GM19324 (cell line): ENCODE results near the gene ZBTB33.
A peak's percentile ranks its signal among the peaks of the same experiment; 100 is the strongest.

ENCODE experiments used
- ATAC-seq: cut with Tn5 transposase; IDR thresholded peaks from one replicate; pipeline ENCODE4 v1.9.1; 2021; ENCODE audit warnings: mild to moderate bottlenecking, moderate library complexity; ENCODE audit not compliant: unreplicated experiment, low FRiP score

ZBTB33 gene

DNA sequence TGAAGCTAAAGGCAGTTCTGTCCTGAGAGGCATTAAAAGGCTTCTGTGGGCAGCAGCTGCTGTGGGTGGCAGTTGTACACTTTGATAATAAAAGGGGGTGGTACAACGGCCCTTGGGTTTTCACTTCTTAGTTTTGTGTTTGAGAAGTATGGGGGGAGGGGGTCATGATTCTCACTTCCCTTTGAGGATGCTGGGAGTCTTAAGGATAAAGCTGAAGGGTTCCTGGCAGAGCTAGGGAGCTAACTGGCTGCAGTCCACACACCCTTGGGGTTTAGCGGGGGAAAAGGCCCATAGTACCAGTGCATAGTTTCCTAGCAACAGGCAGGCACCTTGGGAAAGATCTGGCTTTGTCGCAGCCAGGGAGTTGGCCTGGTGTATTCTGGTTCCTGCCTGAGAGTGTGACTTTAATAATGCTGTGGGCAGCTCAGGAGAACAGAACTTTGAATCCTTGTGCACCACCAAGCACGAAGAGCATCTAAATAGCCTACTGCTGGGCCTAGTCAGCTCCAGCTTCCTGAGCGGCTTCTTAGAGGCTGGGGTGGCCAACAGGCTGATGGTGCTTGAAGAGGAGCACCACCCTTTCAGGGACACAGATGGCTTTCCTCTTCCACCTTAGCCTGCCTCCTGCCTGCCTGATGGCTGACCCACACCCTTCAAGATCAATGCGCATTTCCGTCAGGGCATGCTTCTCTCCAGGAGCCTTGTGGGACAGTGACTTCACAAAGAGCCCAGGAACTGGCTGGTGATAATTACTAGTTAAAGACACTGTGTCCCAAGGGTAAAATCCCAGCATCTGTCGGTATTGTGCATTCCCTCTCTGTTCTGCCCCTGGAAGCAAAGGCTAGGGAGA is 12.5 kb downstream of the ZBTB33 start:
- ATAC-seq: no peak

DNA sequence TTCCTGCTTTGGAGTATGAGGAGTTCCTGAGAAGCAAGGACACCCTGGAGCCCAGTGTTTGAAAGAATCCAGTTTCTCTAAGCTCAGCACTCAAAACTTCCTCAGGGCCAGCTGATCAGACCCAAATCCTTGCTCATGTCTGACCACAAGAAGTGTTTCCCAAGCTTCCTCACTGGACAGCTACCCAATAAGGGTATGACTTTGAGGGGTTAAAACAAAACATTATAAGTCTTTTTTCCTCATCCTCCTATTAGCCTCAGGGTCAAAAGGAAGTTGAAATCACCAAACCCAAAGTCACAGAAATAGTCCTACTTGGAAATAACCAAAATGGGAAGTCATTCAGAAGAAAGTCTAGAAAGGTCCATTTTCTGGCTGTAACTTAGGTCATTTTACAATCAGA is 13.7 kb downstream of the ZBTB33 start:
- ATAC-seq: no peak

DNA sequence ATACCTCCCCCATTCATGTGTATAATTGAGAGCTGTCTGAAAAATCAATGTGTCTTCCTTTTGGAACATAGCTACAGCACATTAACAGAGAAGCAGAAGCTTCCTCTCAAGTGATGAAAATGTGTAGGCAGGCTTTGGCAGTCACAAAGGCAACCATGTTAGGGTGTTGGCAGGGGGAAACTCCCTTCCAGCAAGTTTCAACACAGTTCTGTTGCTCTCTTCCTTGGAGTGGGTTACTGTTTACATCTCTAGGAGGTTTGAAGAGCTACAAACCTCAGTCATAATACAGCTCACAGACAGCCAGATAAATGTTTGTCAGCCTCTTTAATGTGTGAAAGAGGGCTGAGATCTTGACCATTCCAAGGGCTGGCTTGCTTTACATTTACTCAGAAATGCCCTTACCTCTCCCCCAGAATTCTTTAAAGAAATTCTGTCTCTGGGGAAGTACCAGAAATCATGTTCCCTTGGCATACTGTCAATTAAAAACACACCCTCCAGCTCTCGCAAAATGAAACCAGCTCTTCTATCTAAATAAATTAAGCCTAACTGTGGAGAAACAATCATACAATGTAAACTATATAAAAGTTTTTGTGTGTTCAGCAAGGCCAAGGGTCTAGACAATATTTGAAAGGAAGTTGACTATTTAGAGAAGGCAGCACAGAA is 18.9 kb downstream of the ZBTB33 start:
- ATAC-seq: no peak

- ATAC-seq: no peak
Measured at GRCh38 chrX:120270567-120270966, 20.0 kb downstream of the ZBTB33 start.

DNA sequence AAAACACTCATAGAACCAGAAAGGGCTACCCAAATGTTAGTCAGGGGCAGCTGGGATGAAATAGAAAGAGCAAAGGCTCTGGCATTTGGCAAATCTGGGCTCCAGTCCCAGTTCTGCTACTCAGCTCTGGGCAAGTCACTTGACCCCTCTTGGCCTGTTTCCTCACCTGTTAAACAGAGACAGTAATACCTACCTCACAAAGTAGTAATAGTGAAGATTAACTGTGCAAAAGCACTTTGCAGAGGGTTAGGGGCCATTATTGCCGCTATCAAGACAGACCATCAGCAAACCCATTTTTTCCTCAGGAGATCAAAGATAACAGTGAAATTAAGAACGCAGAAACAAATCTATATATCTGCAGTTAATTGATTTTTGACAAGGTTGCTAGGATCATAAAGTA is 20.6 kb downstream of the ZBTB33 start:
- ATAC-seq: no peak

DNA sequence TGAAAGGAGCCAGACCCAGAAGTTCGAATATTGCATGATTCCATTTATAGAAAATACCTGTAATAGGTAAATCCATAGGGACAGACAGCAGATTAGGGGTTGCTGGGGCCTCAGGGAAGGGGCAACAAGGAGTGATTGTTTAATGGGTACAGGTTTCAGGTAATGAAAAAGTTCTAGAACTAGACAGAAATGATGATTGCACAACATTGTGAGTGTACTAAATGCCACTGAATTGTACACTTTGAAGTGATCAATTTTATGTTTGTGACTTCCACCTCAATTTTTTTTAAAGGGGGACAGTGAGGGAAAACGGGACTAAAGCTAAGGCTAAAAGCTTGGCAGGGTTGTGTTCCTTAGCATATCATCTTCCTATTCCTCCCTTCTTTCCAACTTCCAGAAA is 23.5 kb downstream of the ZBTB33 start:
- no peak for ATAC-seq

GRCh38 chrX:120274958-120275357 is 24.3 kb downstream of the ZBTB33 start:
- no peak for ATAC-seq

GRCh38 chrX:120281021-120281624 is 30.5 kb downstream of the ZBTB33 start:
- no peak for ATAC-seq

DNA sequence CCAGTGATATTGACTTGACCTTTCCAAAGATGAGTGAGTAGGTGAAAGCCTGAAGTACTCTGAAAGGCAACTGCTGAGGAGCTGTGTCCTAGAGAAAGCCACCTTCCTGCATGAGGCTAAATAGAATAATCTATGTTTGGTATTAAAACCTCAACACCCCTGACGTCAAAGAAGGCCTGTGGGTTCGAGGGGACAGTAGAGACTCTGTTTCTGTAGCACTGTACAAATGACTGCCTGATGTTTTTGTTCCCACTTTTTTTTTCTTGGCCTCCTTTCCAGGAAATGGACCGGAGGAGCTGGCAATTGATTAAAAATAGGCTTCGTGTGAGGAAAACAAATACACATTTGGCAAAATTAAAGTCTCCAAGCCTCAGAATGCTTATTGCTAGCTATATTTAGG is 31.1 kb downstream of the ZBTB33 start:
- no peak for ATAC-seq

- no peak for ATAC-seq
Measured at GRCh38 chrX:120282697-120283096, 32.1 kb downstream of the ZBTB33 start.

DNA sequence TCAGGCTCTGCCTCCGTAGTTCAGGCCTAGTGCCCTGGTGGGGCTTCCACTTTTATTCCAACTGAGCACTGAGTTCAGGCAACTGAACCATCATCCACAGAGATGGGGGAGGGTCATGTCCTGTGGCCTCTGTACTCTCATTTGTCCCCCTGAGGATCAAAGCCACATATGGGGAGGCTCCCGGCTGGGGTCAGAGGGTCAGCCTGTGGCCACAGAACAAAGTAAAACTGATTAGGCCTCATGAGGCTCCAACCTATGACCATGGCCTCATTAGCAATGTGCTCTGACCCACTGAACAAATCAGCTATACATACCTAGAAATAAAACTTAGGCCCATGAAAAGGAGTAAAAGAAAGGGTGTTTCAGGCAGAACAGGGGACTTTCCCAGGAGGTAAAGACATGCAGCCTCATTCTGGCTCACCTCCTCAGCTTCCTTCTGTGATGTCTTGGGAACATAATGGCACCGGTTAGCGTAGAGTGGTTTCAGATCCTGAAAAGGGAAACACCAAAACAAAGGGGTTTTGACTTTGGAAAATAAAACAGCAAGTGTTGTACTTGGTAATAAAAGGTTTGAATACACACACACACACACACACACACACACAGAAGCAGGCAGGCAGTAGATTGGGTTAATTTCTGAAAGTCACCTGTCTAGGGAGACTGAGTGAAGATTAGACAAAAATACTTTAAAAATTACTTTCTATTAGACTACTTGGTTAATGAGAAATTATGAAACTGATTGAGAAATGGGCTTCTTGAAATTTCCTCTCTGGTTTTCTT is 36.3 kb downstream of the ZBTB33 start:
- ATAC-seq: peak; percentile 30

- ATAC-seq: peak; percentile 63
Measured at GRCh38 chrX:120287513-120288112, 37.0 kb downstream of the ZBTB33 start.

DNA sequence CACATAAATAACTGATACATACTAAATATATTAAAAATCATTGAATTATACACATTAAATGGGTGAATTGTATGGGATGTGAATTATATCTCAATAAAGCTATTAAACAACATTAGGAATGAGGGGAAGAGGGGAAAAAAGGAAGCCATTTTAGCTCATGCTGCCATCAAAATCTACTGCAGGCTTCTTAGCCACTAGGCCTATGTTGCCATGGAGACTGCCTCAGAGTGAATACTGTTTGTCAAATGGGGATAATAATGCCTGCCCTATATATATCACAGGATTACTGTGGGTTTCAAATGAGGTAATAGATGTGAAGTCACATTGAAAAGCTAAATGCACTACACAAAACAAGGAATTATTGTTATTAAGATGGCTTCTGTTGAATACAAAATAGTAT is 39.5 kb downstream of the ZBTB33 start:
- no peak for ATAC-seq

DNA sequence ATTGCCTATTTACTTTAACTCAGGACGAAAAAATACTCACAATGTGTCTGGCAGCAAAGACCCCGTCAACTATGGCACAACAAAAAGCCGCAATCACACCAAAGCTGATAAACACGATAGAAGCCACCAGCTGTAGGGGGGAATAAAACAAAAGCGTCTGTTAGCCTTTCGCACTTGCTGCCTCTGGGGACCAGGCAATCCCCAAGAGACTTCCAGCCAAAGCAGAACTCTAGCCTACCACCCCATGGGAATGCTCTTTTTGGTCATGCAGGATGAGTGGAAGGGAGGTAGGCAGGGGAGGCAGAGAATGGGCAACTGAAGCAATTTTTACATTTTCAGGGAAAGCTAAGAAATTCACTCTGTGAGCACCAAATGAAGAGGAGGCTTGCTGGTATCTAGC is 40.6 kb downstream of the ZBTB33 start:
- ATAC-seq: no peak

DNA sequence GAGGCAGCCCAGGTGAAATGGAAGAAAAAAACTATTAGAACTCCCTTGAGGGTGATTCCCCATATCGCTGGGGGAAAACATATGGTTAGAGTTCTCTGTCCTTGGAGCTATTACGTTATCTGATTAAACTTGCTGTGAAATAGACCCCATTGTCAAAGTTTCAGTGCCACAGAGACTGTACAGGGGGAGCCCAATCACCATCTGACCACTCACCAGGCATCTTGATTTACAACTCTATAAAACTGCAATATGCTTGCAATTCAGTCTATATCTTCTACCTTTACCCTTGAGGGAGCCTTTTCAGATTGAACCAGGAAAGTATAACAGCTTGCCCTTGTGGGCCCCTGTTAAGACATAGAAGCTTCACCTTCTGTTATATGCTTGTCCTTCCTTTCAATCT is 42.4 kb downstream of the ZBTB33 start:
- no peak for ATAC-seq

GRCh38 chrX:120294651-120295050 is 44.0 kb downstream of the ZBTB33 start:
- no peak for ATAC-seq

DNA sequence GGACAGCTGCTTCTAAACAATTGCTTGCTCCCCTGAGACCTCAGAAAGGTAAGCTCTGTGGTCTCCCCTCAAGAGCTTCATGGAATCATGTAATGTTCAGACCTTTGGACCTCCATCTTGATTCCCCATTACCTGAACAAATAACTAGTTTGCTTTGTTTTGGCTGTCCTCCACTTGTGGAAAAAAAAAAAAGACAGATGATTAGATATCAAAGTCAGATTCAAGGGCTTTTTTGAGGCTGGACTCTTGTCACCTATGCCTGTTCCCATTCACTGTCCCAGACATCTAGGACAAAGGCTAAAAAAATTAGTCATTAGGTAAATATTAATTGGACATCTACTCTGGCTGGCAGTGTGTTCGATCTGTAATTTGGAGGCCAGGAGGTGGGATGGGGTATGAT is 47.3 kb downstream of the ZBTB33 start:
- ATAC-seq: no peak

GRCh38 chrX:120299928-120300327 is 49.3 kb downstream of the ZBTB33 start:
- no peak for ATAC-seq

DNA sequence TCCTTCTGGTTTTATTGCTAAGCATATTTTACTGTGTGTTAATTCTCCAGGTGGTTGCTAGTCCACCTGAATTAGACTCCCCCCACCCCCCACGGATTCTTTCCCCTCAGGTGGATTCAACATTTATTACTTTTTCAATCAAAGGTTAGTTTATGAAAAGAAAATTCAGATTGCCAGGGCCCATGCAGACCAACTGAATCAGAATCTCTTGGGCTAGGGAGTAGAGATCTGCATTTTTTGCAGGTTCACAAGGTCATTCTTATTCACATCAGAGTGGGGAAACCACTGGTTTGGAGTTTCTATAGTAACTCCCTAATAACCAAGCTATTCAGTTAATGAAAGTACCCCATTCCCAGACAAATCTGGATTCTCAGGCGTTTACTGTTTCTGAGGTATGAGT is 50.9 kb downstream of the ZBTB33 start:
- no peak for ATAC-seq

DNA sequence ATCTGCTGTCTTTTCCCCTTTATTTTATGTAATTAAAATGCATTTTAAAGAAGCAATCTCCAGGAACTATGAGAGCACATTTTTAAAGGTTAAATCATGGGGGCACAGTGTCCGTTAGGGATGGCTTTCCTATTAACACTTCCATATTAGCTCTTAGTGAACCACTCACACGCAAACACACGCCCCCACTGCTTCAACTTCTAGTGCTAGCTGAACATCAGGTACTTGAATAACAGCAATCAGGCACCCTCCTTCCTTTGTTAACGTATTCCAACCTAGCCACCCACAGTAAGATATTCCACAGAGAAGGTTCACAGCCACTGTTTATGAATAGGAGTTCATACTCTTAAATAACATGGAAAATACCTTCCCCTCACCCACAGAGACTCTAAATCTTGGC is 51.3 kb downstream of the ZBTB33 start:
- no peak for ATAC-seq

GRCh38 chrX:120302434-120302833 is 51.8 kb downstream of the ZBTB33 start:
- peak; percentile 93 for ATAC-seq
